HCT116 (cell line): ENCODE data around the gene TUG1. TPM values are rescaled to one million over a fixed set of nuclear protein-coding genes. Genes with fewer than 3 reads are reported as not detected.
A peak's percentile ranks its signal among the peaks of the same experiment; 100 is the strongest.

Experiments used
- ATAC-seq: fragments of 200-7000 bp; cut with Tn5 transposase; 2 replicates; pipeline ENCODE4 v1.9.1; 2020; ENCODE audit warnings: mild to moderate bottlenecking, moderate library complexity
- BruUV-seq: library from RNA; stranded (reverse); fragments of 400-500 nt; replicated peaks from 2 replicates; lab custom pipeline; 2021; lab: Mats Ljungman, UMichigan
- CTCF ChIA-PET: fragments of 300-600 bp; sonication (Branson Sonifier 250); formaldehyde crosslinking; loops from one replicate; lab custom pipeline; 2021; ENCODE audit warnings: antibody characterized with exemption; lab: Charles Lee
- POLR2A ChIA-PET: fragments of 300-600, 350-600 bp; sonication (Branson Sonifier 250); formaldehyde crosslinking; loops from one replicate; lab custom pipeline; 2021; ENCODE audit warnings: antibody characterized with exemption; lab: Charles Lee
- RAD21 ChIA-PET, 2 experiments: fragments of 300-600 bp; sonication (Branson Sonifier 250); formaldehyde crosslinking; loops; one replicate each; lab custom pipeline; 2023; ENCODE audit warnings: low total read pairs in 2 of 2; ENCODE audit not compliant: uncharacterized antibody in 2 of 2, unreplicated experiment in 2 of 2, low non-redundant PET in 1 of 2; lab: Charles Lee
- DNase-seq: peaks from one replicate; pipeline ENCODE4 v3.0.0-alpha.2; 2010; ENCODE audit warnings: low read depth, low spot score
- H2AFZ ChIP-seq: fragments of 200-600 bp; shearing (Covaris generic), sonication (generic); 2 replicates; pipeline ENCODE4 v1.6.1; 2017; ENCODE audit warnings: low read depth, mixed run types, mixed read lengths, antibody characterized with exemption, low read length; ENCODE audit not compliant: poor library complexity, severe bottlenecking
- H3K27ac ChIP-seq: 2 replicates; pipeline ENCODE4 v1.5.1; 2012; ENCODE audit warnings: low read depth, low read length
- H3K27me3 ChIP-seq: fragments of 200-600 bp; sonication (generic); 2 replicates; pipeline ENCODE4 v1.6.1; 2016; ENCODE audit warnings: mixed run types, low read length, mixed read lengths; ENCODE audit not compliant: insufficient read depth
- H3K36me3 ChIP-seq, 2 experiments: fragments of 200-500 bp in 1 of 2; fragments of 200-600 bp in 1 of 2; sonication (Bioruptor generic) in 1 of 2; sonication (generic) in 1 of 2; 2 replicates each; pipeline versions ENCODE4 v1.5.1 to v1.6.1; 2014 to 2016; ENCODE audit warnings: low read length in 2 of 2, inconsistent platforms in 1 of 2, mixed read lengths in 1 of 2, mixed run types in 1 of 2; ENCODE audit not compliant: insufficient read depth in 2 of 2, control insufficient read depth in 1 of 2
- H3K4me1 ChIP-seq, 2 experiments: fragments of 200-600 bp in 1 of 2; sonication (generic) in 1 of 2; 2 replicates each; pipeline versions ENCODE4 v1.5.1 to v1.6.1; 2012 to 2017; ENCODE audit warnings: low read length in 2 of 2, inconsistent platforms in 1 of 2, mild to moderate bottlenecking in 1 of 2, mixed read lengths in 1 of 2, mixed run types in 1 of 2, moderate library complexity in 1 of 2; ENCODE audit not compliant: insufficient read depth in 2 of 2, control insufficient read depth in 1 of 2
- H3K4me2 ChIP-seq: fragments of 200-600 bp; sonication (generic); 2 replicates; pipeline ENCODE4 v1.6.1; 2017; ENCODE audit warnings: mixed run types, low read length, mixed read lengths
- H3K4me3 ChIP-seq, 2 experiments: fragments of 200-600 bp in 1 of 2; sonication (generic) in 1 of 2; replicated peaks in 1 of 2; 2 replicates each; pipeline ENCODE4 v1.5.1; 2011 to 2016; ENCODE audit warnings: low read length in 2 of 2, control low read depth in 1 of 2, low read depth in 1 of 2, mild to moderate bottlenecking in 1 of 2, mixed read lengths in 1 of 2, mixed run types in 1 of 2
- H3K79me2 ChIP-seq: fragments of 200-600 bp; sonication (generic); 2 replicates; pipeline ENCODE4 v1.6.1; 2017; ENCODE audit warnings: mild to moderate bottlenecking, mixed run types, low read length, moderate library complexity, mixed read lengths; ENCODE audit not compliant: insufficient read depth
- H3K9ac ChIP-seq: fragments of 200-600 bp; sonication (generic); 2 replicates; pipeline ENCODE4 v1.6.1; 2016; ENCODE audit warnings: low read length, mixed read lengths
- H3K9me2 ChIP-seq: fragments of 200-600 bp; sonication (generic), shearing (Covaris generic); 2 replicates; pipeline ENCODE4 v1.6.1; 2017; ENCODE audit warnings: mixed run types, mild to moderate bottlenecking, moderate library complexity; ENCODE audit not compliant: insufficient read depth
- H3K9me3 ChIP-seq, 2 experiments: fragments of 200-500 bp in 1 of 2; fragments of 200-600 bp in 1 of 2; sonication (Bioruptor generic) in 1 of 2; sonication (generic) in 1 of 2; 2 replicates each; pipeline ENCODE4 v1.6.1; 2014 to 2017; ENCODE audit warnings: low read length in 2 of 2, mixed read lengths in 2 of 2, inconsistent platforms in 1 of 2, low read depth in 1 of 2, mild to moderate bottlenecking in 1 of 2, mixed run types in 1 of 2, moderate library complexity in 1 of 2; ENCODE audit not compliant: control insufficient read depth in 1 of 2, insufficient read depth in 1 of 2
- H4K20me1 ChIP-seq: fragments of 200-600 bp; sonication (generic), shearing (Covaris generic); 2 replicates; pipeline ENCODE4 v1.6.1; 2017; ENCODE audit warnings: mixed run types, mild to moderate bottlenecking, moderate library complexity; ENCODE audit not compliant: insufficient read depth
- CBX3 ChIP-seq: IDR thresholded peaks from 2 replicates; pipeline ENCODE4 v1.6.1; 2012; ENCODE audit warnings: low read depth
- EZH2phosphoT487 ChIP-seq: fragments of 200-600 bp; IDR thresholded peaks from 2 replicates; pipeline ENCODE4 v1.6.1; 2018; ENCODE audit warnings: antibody characterized with exemption, borderline replicate concordance
- MAX ChIP-seq: IDR thresholded peaks from 2 replicates; pipeline ENCODE4 v1.6.1; 2012
- SP1 ChIP-seq: IDR thresholded peaks from 2 replicates; pipeline ENCODE4 v1.6.1; 2012; ENCODE audit warnings: low read depth
- TCF7L2 ChIP-seq: IDR thresholded peaks from 2 replicates; pipeline ENCODE4 v1.7.0; 2011; ENCODE audit warnings: borderline replicate concordance, inconsistent platforms; ENCODE audit not compliant: insufficient read depth, insufficient read length; ENCODE audit errors: extremely low read depth
- ZNF274 ChIP-seq: fragments of 200-500 bp; sonication (Bioruptor generic); IDR thresholded peaks from 2 replicates; pipeline ENCODE4 v1.6.1; 2014; ENCODE audit warnings: mild to moderate bottlenecking, low read depth, low read length, inconsistent platforms
- intact Hi-C: fragments of 100-400 bp; cut with micrococcal nuclease; formaldehyde crosslinking; loops from 2 replicates; pipeline ENCODE4 v1.10.0; 2022
- total RNA-seq: library from RNA; stranded (reverse); gene quantifications from one replicate; pipeline ENCODE4 v1.2.1, GENCODE V29; 2021; ENCODE audit not compliant: unreplicated experiment

Gene TUG1
- total RNA-seq, 1 experiment from 2014 or later: 45.0 TPM

GRCh38 chr22:30964858-30965257 lies 4.2 kb upstream of the TUG1 start:
- Histone ChIP-seq H3K27me3 (no peaks in the 10 kb centered on the region), H2AFZ (no peak overlapping the region), H3K4me3 (no peak overlapping the region), H3K4me1 (peaks cover 4 to 10% of the 10 kb centered on the region in 2 experiments; a peak in 3 of 4 replicates), H3K27ac (no peak overlapping the region), H4K20me1 (no peaks in the 10 kb centered on the region), H3K9ac (no peak overlapping the region), H3K4me2 (no peak overlapping the region), H3K36me3 (peaks cover 0 to 8% of the 10 kb centered on the region in 2 experiments; a peak in 1 of 4 replicates), H3K9me3 (peaks cover 7 to 8% of the 10 kb centered on the region in 2 experiments; a peak in 3 of 4 replicates), H3K79me2 (peaks cover 9% of the 10 kb centered on the region), H3K9me2 (no peaks in the 10 kb centered on the region)
- intact Hi-C loops: loop anchor here (5.0 kb wide), 2 partner anchors 117 to 347 kb away; partner anchors contain the start of gene SMTN
- no peak for TF ChIP-seq EZH2phosphoT487
- POLR2A ChIA-PET: no interaction called here
- ATAC-seq (no peak), DNase-seq (no peak)
- BruUV-seq: no TSS peak
- RAD21 ChIA-PET: no interaction called here
- CTCF ChIA-PET: interaction anchor here (1.2 kb wide), 1 partner anchor 120 kb away, joined by 3 read pairs; no protein-coding TSS in a partner anchor

- H3K4me2 ChIP-seq: peak within 1 kb of the TSS; percentile 93
- no peaks in the 10 kb centered on the region for H3K27me3 ChIP-seq
- CTCF ChIA-PET: interaction anchor here (1.7 to 3.8 kb wide), 3 partner anchors 113 to 139 kb away, joined by 4 to 15 read pairs (median 9); partner anchors contain the start of genes SELENOM and SMTN
- no peak within 1 kb of the TSS for H2AFZ ChIP-seq
- TF ChIP-seq CBX3 (peak; percentile 63), SP1 (no peak), ZNF274 (no peak), MAX (no peak; the same call in 1 of the 2 replicates), TCF7L2 (no peak)
- H3K27ac ChIP-seq: peak within 1 kb of the TSS; percentile 92
- peaks cover 21 to 38% of the 10 kb centered on the region in 2 experiments; a peak in 3 of 4 replicates for H3K9me3 ChIP-seq
- RAD21 ChIA-PET: interaction anchor here in 1 of 2 experiments (1.0 kb wide), 1 partner anchor 114 kb away, joined by 3 read pairs; no protein-coding TSS in a partner anchor
- peak; percentile 43 for ATAC-seq
- intact Hi-C loops: loop anchor here (5.0 kb wide), 2 partner anchors 114 to 344 kb away; partner anchors contain the start of gene SMTN
- H3K9me2 ChIP-seq: no peaks in the 10 kb centered on the region
- peaks cover 9 to 22% of the 10 kb centered on the region in 2 experiments for H3K4me1 ChIP-seq
- peaks cover 6 to 38% of the 10 kb centered on the region in 2 experiments for H3K36me3 ChIP-seq
- no peaks in the 10 kb centered on the region for H4K20me1 ChIP-seq
- TSS peak; percentile 63 for BruUV-seq
- H3K4me3 ChIP-seq: peak within 1 kb of the TSS; percentile 72 to 83
- POLR2A ChIA-PET: interaction anchor here (0.7 to 3.1 kb wide), 7 partner anchors 9 to 139 kb away, joined by 3 to 10 read pairs (median 6); partner anchors contain the start of genes SELENOM and SMTN
- H3K79me2 ChIP-seq: peaks cover 40% of the 10 kb centered on the region
- no peak for DNase-seq
- H3K9ac ChIP-seq: peak within 1 kb of the TSS; percentile 83
Measured at GRCh38 chr22:30968015-30968923, 796 bp upstream of the TUG1 start, which contains the start of gene MORC2. TSS of gene MORC2 (minus strand) at chr22:30968774. CDS start at chr22:30967889, 885 bp downstream.
